GM19043 (cell line): Measurements from ENCODE around the gene LY6G6F.
A peak's percentile ranks its signal among the peaks of the same experiment; 100 is the strongest.

Experiments
- ATAC-seq: cut with Tn5 transposase; IDR thresholded peaks from one replicate; pipeline ENCODE4 v1.9.1; 2021; ENCODE audit warnings: low read depth; ENCODE audit not compliant: unreplicated experiment

LY6G6F gene

GRCh38 chr6:31706599-31706998, at the start of gene LY6G6F:
LY6G6F (plus strand) TSS chr6:31706866; CDS start chr6:31706907, 41 bp downstream.
- no peak for ATAC-seq

- no peak for ATAC-seq
These were observed 49.1 kb upstream of the LY6G6F start for GRCh38 chr6:31657406-31658157.

- no peak for ATAC-seq
These were observed 48.4 kb upstream of the LY6G6F start for GRCh38 chr6:31658158-31658688.

GRCh38 chr6:31658983-31659648, 47.5 kb upstream of the LY6G6F start:
- ATAC-seq: no peak

- ATAC-seq: no peak
These were observed 46.9 kb upstream of the LY6G6F start for GRCh38 chr6:31659649-31660380.

- ATAC-seq: peak; percentile 38
These were observed 46.0 kb upstream of the LY6G6F start, which contains the start of gene C6orf47 for GRCh38 chr6:31660381-31661261. C6orf47 (minus strand) TSS chr6:31660778; CDS start chr6:31659947, 831 bp downstream.

- ATAC-seq: no peak
These were observed 45.2 kb upstream of the LY6G6F start for GRCh38 chr6:31661262-31662123.

- ATAC-seq: no peak
These were observed 44.4 kb upstream of the LY6G6F start for GRCh38 chr6:31662124-31662723.

- ATAC-seq: no peak
These were observed 43.3 kb upstream of the LY6G6F start for GRCh38 chr6:31663126-31663960.

GRCh38 chr6:31663961-31664789, 42.5 kb upstream of the LY6G6F start:
- ATAC-seq: no peak

GRCh38 chr6:31664790-31665500, 41.7 kb upstream of the LY6G6F start, which contains the start of gene GPANK1:
GPANK1 (minus strand) TSS chr6:31664997; CDS start chr6:31664478, 519 bp downstream.
- ATAC-seq: no peak

- ATAC-seq: peak; percentile 81
These were observed 40.9 kb upstream of the LY6G6F start, which contains the start of gene CSNK2B for GRCh38 chr6:31665501-31666336. CSNK2B (plus strand) TSS chr6:31666080; CDS start chr6:31666832, 752 bp downstream.

- ATAC-seq: no peak
These were observed 40.2 kb upstream of the LY6G6F start for GRCh38 chr6:31666337-31666965.

- ATAC-seq: no peak
These were observed 37.0 kb upstream of the LY6G6F start, which contains the start of gene LY6G5B for GRCh38 chr6:31669676-31670075. LY6G5B (plus strand) TSS chr6:31669976; CDS start chr6:31670951, 975 bp downstream.
